CD14-positive monocyte (primary cell): ENCODE measurements around the gene NOM1. TPM values are rescaled to one million over a fixed set of nuclear protein-coding genes. Genes with fewer than 3 reads are reported as not detected.
A peak's percentile ranks its signal among the peaks of the same experiment; 100 is the strongest.

ENCODE experiments used
- DNase-seq, 3 donors: peaks; one replicate each; pipeline ENCODE4 v3.0.0-alpha.2; 2011 to 2022
- H2AFZ ChIP-seq: 2 replicates; pipeline ENCODE4 v1.6.0; 2012; ENCODE audit warnings: mild to moderate bottlenecking, low read depth, low read length, inconsistent platforms; ENCODE audit not compliant: insufficient read depth, poor library complexity, severe bottlenecking
- H3K27ac ChIP-seq, 2 donors: 1 replicate in 1 of 2; 2 replicates in 1 of 2; pipeline ENCODE4 v1.5.1; 2012 to 2013; ENCODE audit warnings: low read length in 2 of 2, control low read depth in 1 of 2, inconsistent platforms in 1 of 2, low read depth in 1 of 2, mild to moderate bottlenecking in 1 of 2
- H3K27me3 ChIP-seq, 2 donors: one replicate each; pipeline versions ENCODE4 v1.6.0 to v1.6.1; 2011 to 2013; ENCODE audit warnings: low read length in 2 of 2; ENCODE audit not compliant: control insufficient read depth in 2 of 2, insufficient read depth in 2 of 2
- H3K36me3 ChIP-seq, 2 donors: replicated peaks in 1 of 2; 1 replicate in 1 of 2; 2 replicates in 1 of 2; pipeline versions ENCODE4 v1.5.1 to v1.6.1; 2012 to 2013; ENCODE audit warnings: low read length in 2 of 2, control low read depth in 1 of 2, inconsistent platforms in 1 of 2, mild to moderate bottlenecking in 1 of 2; ENCODE audit not compliant: insufficient read depth in 2 of 2, control insufficient read depth in 1 of 2
- H3K4me1 ChIP-seq, 2 donors: 1 replicate in 1 of 2; 2 replicates in 1 of 2; pipeline versions ENCODE4 v1.5.1 to v1.6.1; 2012 to 2013; ENCODE audit warnings: low read length in 2 of 2, control low read depth in 1 of 2, inconsistent platforms in 1 of 2, mild to moderate bottlenecking in 1 of 2, moderate library complexity in 1 of 2; ENCODE audit not compliant: insufficient read depth in 2 of 2, control insufficient read depth in 1 of 2
- H3K4me2 ChIP-seq: replicated peaks from 2 replicates; pipeline ENCODE3; 2012; ENCODE audit warnings: low read length, moderate library complexity, mild to moderate bottlenecking; ENCODE audit not compliant: poor library complexity, severe bottlenecking; ENCODE audit errors: extremely low read depth
- H3K4me3 ChIP-seq, 3 experiments: fragments of 200-600 bp in 1 of 3; sonication (generic) in 1 of 3; replicated peaks in 1 of 3; 1 replicate in 2 of 3; 2 replicates in 1 of 3; pipeline ENCODE4 v1.5.1; 2011 to 2013; ENCODE audit warnings: low read length in 3 of 3, mild to moderate bottlenecking in 3 of 3, control low read depth in 2 of 3, low read depth in 2 of 3, inconsistent platforms in 1 of 3, moderate library complexity in 1 of 3
- H3K79me2 ChIP-seq: 2 replicates; pipeline ENCODE4 v1.6.0; 2012; ENCODE audit warnings: mild to moderate bottlenecking, control low read depth, inconsistent platforms, low read length, moderate library complexity; ENCODE audit not compliant: insufficient read depth
- H3K9ac ChIP-seq: 2 replicates; pipeline ENCODE4 v1.6.0; 2017; ENCODE audit warnings: low read length, mild to moderate bottlenecking; ENCODE audit not compliant: insufficient read depth, poor library complexity, severe bottlenecking
- H3K9me3 ChIP-seq, 2 donors: replicated peaks in 1 of 2; 1 replicate in 1 of 2; 2 replicates in 1 of 2; pipeline versions ENCODE4 v1.5.1 to v1.6.1; 2012 to 2013; ENCODE audit warnings: low read length in 2 of 2, control low read depth in 1 of 2; ENCODE audit not compliant: control insufficient read depth in 1 of 2, insufficient read depth in 1 of 2
- H4K20me1 ChIP-seq: 2 replicates; pipeline ENCODE4 v1.6.0; 2012; ENCODE audit warnings: mild to moderate bottlenecking, low read length, control low read depth, moderate library complexity; ENCODE audit not compliant: insufficient read depth
- H3K27ac Mint-ChIP-seq, 7 donors: one replicate each; pipeline ENCODE4 v1.8.0; 2020; ENCODE audit warnings: mild to moderate bottlenecking in 7 of 7, mixed read lengths in 7 of 7, moderate library complexity in 6 of 7, inconsistent platforms in 2 of 7
- H3K27me3 Mint-ChIP-seq, 3 donors: one replicate each; pipeline ENCODE4 v1.8.0; 2021 to 2022; ENCODE audit warnings: low read depth in 3 of 3, mild to moderate bottlenecking in 3 of 3, mixed read lengths in 3 of 3, moderate library complexity in 3 of 3, inconsistent platforms in 1 of 3
- H3K36me3 Mint-ChIP-seq, 2 donors: one replicate each; pipeline ENCODE4 v1.8.0; 2020; ENCODE audit warnings: mixed read lengths in 2 of 2, inconsistent platforms in 1 of 2, mild to moderate bottlenecking in 1 of 2
- H3K4me1 Mint-ChIP-seq: one replicate; pipeline ENCODE4 v1.8.0; 2020; ENCODE audit warnings: mild to moderate bottlenecking, mixed read lengths
- H3K4me3 Mint-ChIP-seq, 2 donors: one replicate each; pipeline ENCODE4 v1.8.0; 2020; ENCODE audit warnings: mild to moderate bottlenecking in 2 of 2, mixed read lengths in 2 of 2, moderate library complexity in 1 of 2
- H3K9me3 Mint-ChIP-seq, 7 donors: one replicate each; pipeline ENCODE4 v1.8.0; 2020 to 2022; ENCODE audit warnings: mixed read lengths in 7 of 7, mild to moderate bottlenecking in 6 of 7, moderate library complexity in 6 of 7, inconsistent platforms in 2 of 7
- CTCF ChIP-seq: fragments of 200-600 bp; IDR thresholded peaks from one replicate; pipeline ENCODE4 v1.8.0; 2022; ENCODE audit warnings: antibody characterized with exemption, mild to moderate bottlenecking
- WGBS: methylation state at CpG from one replicate; pipeline ENCODE4 v1.1.5; 2013; ENCODE audit warnings: missing lambda C conversion rate; ENCODE audit not compliant: insufficient coverage; 5-methylcytosine and 5-hydroxymethylcytosine counted together
- intact Hi-C, 2 donors: fragments of 100-400 bp; cut with micrococcal nuclease; formaldehyde crosslinking; loops; one replicate each; pipeline versions ENCODE4 v1.15.0 to v1.15.1; 2023
- polyA plus RNA-seq, 3 donors: library from polyadenylated mRNA; depleted of rRNA in 1 of 3; unstranded in 2 of 3; stranded (reverse) in 1 of 3; fragments of 300-500 nt in 2 of 3; fragments of >200 nt in 1 of 3; fragmentation: Illumina TruSeq in 2 of 3; gene quantifications; 1 replicate in 2 of 3; 2 replicates in 1 of 3; pipeline ENCODE4 v1.2.3, GENCODE V29; 2012 to 2021

Gene NOM1
- polyA plus RNA-seq, 3 donors, result 0.89 to 11.5 (median 1.9) TPM

GRCh38 chr7:156942708-156943090 lies 6.8 kb upstream of the NOM1 start:
- Histone ChIP-seq H3K4me2 (no peak overlapping the region), H3K27me3 (peaks cover 0 to 22% of the 10 kb centered on the region in 2 donors), H3K36me3 (no peaks in the 10 kb centered on the region), H3K9me3 (peaks cover 10 to 25% of the 10 kb centered on the region in 2 donors), H3K9ac (no peak overlapping the region), H3K4me3 (no peak overlapping the region), H3K79me2 (no peaks in the 10 kb centered on the region), H3K4me1 (no peaks in the 10 kb centered on the region), H4K20me1 (no peaks in the 10 kb centered on the region), H2AFZ (peak overlapping the region; percentile 29), H3K27ac (no peak overlapping the region)
- H3K4me3 Mint-ChIP-seq, result peak overlapping the region in 1 of 2 donors; percentile 49
- intact Hi-C loops, result no loop called here
- 53% methylated on average over 17 of the region's 24 CpGs for WGBS
- peaks cover 12% of the 10 kb centered on the region for H3K4me1 Mint-ChIP-seq
- H3K27me3 Mint-ChIP-seq, result peaks cover 44 to 57% (median 56%) of the 10 kb centered on the region in 3 donors
- H3K27ac Mint-ChIP-seq, result no peak overlapping the region
- peaks cover 19 to 41% (median 24%) of the 10 kb centered on the region in 7 donors for H3K9me3 Mint-ChIP-seq
- DNase-seq, result no peak
- H3K36me3 Mint-ChIP-seq, result peaks cover 0 to 6% of the 10 kb centered on the region in 2 donors
- no peak for TF ChIP-seq CTCF

GRCh38 chr7:156943091-156944041 lies 6.1 kb upstream of the NOM1 start:
- intact Hi-C loops, result no loop called here
- peak overlapping the region in 1 of 2 donors; percentile 62 for H3K4me3 Mint-ChIP-seq
- H3K27me3 ChIP-seq, result peaks cover 0 to 22% of the 10 kb centered on the region in 2 donors
- H3K27ac ChIP-seq, result no peak overlapping the region
- peaks cover 0 to 1% of the 10 kb centered on the region in 2 donors for H3K4me1 ChIP-seq
- peak overlapping the region; percentile 29 for H2AFZ ChIP-seq
- H3K36me3 Mint-ChIP-seq, result peaks cover 0 to 6% of the 10 kb centered on the region in 2 donors
- H4K20me1 ChIP-seq, result no peaks in the 10 kb centered on the region
- TF ChIP-seq CTCF, result no peak
- H3K4me1 Mint-ChIP-seq, result peaks cover 12% of the 10 kb centered on the region
- H3K27me3 Mint-ChIP-seq, result peaks cover 45 to 57% (median 56%) of the 10 kb centered on the region in 3 donors
- no peak overlapping the region for H3K4me3 ChIP-seq
- peaks cover 19 to 41% (median 24%) of the 10 kb centered on the region in 7 donors for H3K9me3 Mint-ChIP-seq
- 40% methylated on average over 26 of the region's 36 CpGs for WGBS
- H3K9ac ChIP-seq, result no peak overlapping the region
- peaks cover 10 to 25% of the 10 kb centered on the region in 2 donors for H3K9me3 ChIP-seq
- no peaks in the 10 kb centered on the region for H3K79me2 ChIP-seq
- H3K27ac Mint-ChIP-seq, result peak overlapping the region in 1 of 7 donors; percentile 86
- no peaks in the 10 kb centered on the region for H3K36me3 ChIP-seq
- no peak for DNase-seq
- no peak overlapping the region for H3K4me2 ChIP-seq
